RWPE2 (cell line): Measurements from ENCODE around the gene SQSTM1.

Source experiments
- ATAC-seq: fragments of 200-7000 bp; cut with Tn5 transposase; 3 replicates; pipeline ENCODE4 v1.9.1; 2021; ENCODE audit warnings: low read depth
- DNase-seq: peaks from one replicate; pipeline ENCODE4 v3.0.0-alpha.2; 2020; ENCODE audit warnings: low spot score
- H3K27ac ChIP-seq: fragments of 450-650 bp; 2 replicates; pipeline ENCODE4 v1.5.1; 2017; ENCODE audit warnings: mild to moderate bottlenecking; ENCODE audit not compliant: poor library complexity, severe bottlenecking
- H3K27me3 ChIP-seq: fragments of 250-450 bp; sonication (Bioruptor Pico); 2 replicates; pipeline ENCODE4 v1.5.1; 2021; ENCODE audit warnings: mild to moderate bottlenecking, moderate library complexity; ENCODE audit not compliant: insufficient read depth, poor library complexity, severe bottlenecking
- H3K36me3 ChIP-seq: fragments of 250-450 bp; sonication (Bioruptor Pico); 2 replicates; pipeline ENCODE4 v1.5.1; 2020; ENCODE audit warnings: low read depth, mild to moderate bottlenecking, moderate library complexity
- H3K4me1 ChIP-seq: fragments of 250-450 bp; sonication (Bioruptor Pico); 2 replicates; pipeline ENCODE4 v1.5.1; 2021; ENCODE audit warnings: mild to moderate bottlenecking, moderate library complexity; ENCODE audit not compliant: insufficient read depth, poor library complexity, severe bottlenecking
- H3K4me3 ChIP-seq: fragments of 250-450 bp; sonication (Bioruptor Pico); 2 replicates; pipeline ENCODE4 v1.5.1; 2021; ENCODE audit warnings: mild to moderate bottlenecking, moderate library complexity; ENCODE audit not compliant: severe bottlenecking
- H3K9me3 ChIP-seq: fragments of 250-450 bp; sonication (Bioruptor Pico); 2 replicates; pipeline ENCODE4 v1.5.1; 2021; ENCODE audit warnings: mild to moderate bottlenecking, moderate library complexity; ENCODE audit not compliant: severe bottlenecking
- TF ChIP-seq, protein P1 (sequence below): fragments of 450-650 bp; IDR thresholded peaks from one replicate; pipeline ENCODE4 v1.5.1; 2017; ENCODE audit warnings: mild to moderate bottlenecking, moderate library complexity; ENCODE audit not compliant: poor library complexity, severe bottlenecking

The SQSTM1 gene

DNA sequence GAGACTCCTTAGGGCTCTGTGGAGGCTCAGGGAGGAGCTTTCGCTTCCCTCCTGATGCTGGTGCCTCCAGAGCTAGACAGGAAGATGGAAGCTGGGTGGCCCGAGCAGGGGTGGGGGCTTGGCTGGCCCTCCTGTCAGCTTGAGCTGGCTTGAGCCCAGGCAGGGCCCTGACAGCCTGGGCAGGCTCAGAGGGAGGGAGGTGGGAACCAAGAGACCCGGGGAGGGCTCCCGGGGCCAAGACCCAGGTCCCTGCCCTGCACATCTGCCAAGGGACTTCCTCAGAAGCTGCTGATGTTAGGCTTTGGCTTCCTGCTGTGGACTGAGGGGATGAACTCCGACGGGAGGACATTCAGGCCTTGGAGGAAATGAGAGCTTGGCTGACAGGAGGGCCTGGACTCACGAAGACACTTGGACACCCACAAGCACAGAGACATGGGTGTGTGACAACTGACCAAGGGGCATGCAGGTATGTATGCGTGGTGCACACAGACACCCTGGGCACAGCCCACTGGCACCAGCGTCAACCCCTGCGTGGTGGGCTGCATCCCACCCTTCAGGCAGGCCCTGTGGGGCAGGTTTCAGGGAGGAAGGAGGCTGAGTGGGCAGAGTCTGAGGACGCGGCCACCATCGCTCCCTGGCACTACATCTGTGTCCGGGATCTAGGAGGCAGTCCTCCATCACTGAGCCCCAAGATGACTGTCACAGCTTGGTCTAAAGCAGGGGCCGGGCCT lies 28.7 kb upstream of the SQSTM1 start:
- no peak for ATAC-seq
- H3K4me1 ChIP-seq = no peaks in the 10 kb centered on the region
- H3K4me3 ChIP-seq = no peak overlapping the region

GRCh38 chr5:179792612-179793467 lies 27.9 kb upstream of the SQSTM1 start:
- TF ChIP-seq, protein P1, sequence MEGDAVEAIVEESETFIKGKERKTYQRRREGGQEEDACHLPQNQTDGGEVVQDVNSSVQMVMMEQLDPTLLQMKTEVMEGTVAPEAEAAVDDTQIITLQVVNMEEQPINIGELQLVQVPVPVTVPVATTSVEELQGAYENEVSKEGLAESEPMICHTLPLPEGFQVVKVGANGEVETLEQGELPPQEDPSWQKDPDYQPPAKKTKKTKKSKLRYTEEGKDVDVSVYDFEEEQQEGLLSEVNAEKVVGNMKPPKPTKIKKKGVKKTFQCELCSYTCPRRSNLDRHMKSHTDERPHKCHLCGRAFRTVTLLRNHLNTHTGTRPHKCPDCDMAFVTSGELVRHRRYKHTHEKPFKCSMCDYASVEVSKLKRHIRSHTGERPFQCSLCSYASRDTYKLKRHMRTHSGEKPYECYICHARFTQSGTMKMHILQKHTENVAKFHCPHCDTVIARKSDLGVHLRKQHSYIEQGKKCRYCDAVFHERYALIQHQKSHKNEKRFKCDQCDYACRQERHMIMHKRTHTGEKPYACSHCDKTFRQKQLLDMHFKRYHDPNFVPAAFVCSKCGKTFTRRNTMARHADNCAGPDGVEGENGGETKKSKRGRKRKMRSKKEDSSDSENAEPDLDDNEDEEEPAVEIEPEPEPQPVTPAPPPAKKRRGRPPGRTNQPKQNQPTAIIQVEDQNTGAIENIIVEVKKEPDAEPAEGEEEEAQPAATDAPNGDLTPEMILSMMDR = no peak
- Histone ChIP-seq H3K27me3 (no peaks in the 10 kb centered on the region), H3K36me3 (peaks cover 10% of the 10 kb centered on the region), H3K9me3 (no peaks in the 10 kb centered on the region), H3K4me1 (no peaks in the 10 kb centered on the region), H3K4me3 (no peak overlapping the region), H3K27ac (no peak overlapping the region)
- DNase-seq (no peak), ATAC-seq (no peak)

More for the DNA sequence above, 28.7 kb upstream of the SQSTM1 start:
- peaks cover 5% of the 10 kb centered on the region for H3K36me3 ChIP-seq
- DNase-seq = no peak
- H3K27me3 ChIP-seq = no peaks in the 10 kb centered on the region
- H3K9me3 ChIP-seq = no peaks in the 10 kb centered on the region
- TF ChIP-seq, protein P1 = no peak
- no peak overlapping the region for H3K27ac ChIP-seq

- Histone ChIP-seq H3K27ac (peak within 1 kb of the TSS; percentile 74), H3K27me3 (no peaks in the 10 kb centered on the region), H3K4me3 (no peak within 1 kb of the TSS), H3K9me3 (no peaks in the 10 kb centered on the region), H3K36me3 (peaks cover 15% of the 10 kb centered on the region), H3K4me1 (no peaks in the 10 kb centered on the region)
- TF ChIP-seq, protein P1 = no peak
- ATAC-seq (no peak), DNase-seq (peak; percentile 66)
Observed at GRCh38 chr5:179793468-179794139, 27.1 kb upstream of the SQSTM1 start, which contains the start of gene LTC4S. TSS of gene LTC4S (plus strand) at chr5:179793986. CDS start at chr5:179794081, 95 bp downstream.

DNA sequence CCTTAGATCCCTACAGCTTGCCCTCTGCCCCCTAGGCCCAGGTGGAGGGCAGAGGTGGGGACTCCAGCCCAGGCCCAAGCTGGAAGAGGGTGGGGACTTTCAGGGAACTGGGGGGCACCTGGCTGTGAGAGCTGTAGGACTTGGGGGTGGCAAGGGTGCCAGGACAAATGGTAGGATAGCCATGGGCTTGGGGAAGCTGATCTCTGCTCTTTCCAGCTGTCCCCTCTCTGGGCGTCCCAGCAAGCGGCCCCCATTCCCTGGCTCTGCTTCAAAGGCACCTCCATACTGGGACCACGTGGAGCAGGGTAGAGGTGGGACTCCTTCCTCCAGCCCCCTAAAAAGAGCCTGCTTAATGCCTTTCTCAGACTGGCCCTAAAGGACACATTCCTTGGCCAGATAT lies 26.5 kb upstream of the SQSTM1 start:
- TF ChIP-seq, protein P1 = no peak
- H3K9me3 ChIP-seq = no peaks in the 10 kb centered on the region
- no peaks in the 10 kb centered on the region for H3K27me3 ChIP-seq
- H3K36me3 ChIP-seq = peaks cover 20% of the 10 kb centered on the region
- H3K4me1 ChIP-seq = no peaks in the 10 kb centered on the region
- no peak overlapping the region for H3K4me3 ChIP-seq
- no peak for DNase-seq
- no peak for ATAC-seq
- H3K27ac ChIP-seq = no peak overlapping the region
